Keratinocyte (primary cell): Measurements from ENCODE around the gene NOX4. TPM values are rescaled to one million over a fixed set of nuclear protein-coding genes. Genes with fewer than 3 reads are reported as not detected.
"Not testable (repeated sequence)": the region's sequence is repeated elsewhere in the genome, so short reads cannot be mapped to it uniquely, and the experiment has no call there.

Source experiments
- DNase-seq: peaks from one replicate; pipeline ENCODE4 v3.0.0-alpha.2; 2011; ENCODE audit warnings: low read depth, missing footprints, low spot score
- FAIRE-seq: peaks from 2 replicates; lab custom pipeline; 2011; peaks lifted over from hg19 to GRCh38; lab: Jason Lieb, UNC
- H2AFZ ChIP-seq: 2 replicates; pipeline ENCODE4 v1.6.0; 2012; ENCODE audit warnings: low read length, control low read depth, inconsistent platforms; ENCODE audit not compliant: control insufficient read depth
- H3K27ac ChIP-seq: 2 replicates; pipeline ENCODE4 v1.5.1; 2011; ENCODE audit warnings: low read length; ENCODE audit not compliant: control insufficient read depth, insufficient read depth
- H3K27me3 ChIP-seq: 3 replicates; pipeline ENCODE4 v1.6.0; 2011; ENCODE audit warnings: low read length; ENCODE audit not compliant: control insufficient read depth, insufficient read depth; ENCODE audit errors: extremely low read depth
- H3K36me3 ChIP-seq, 2 experiments: 2 replicates in 1 of 2; 3 replicates in 1 of 2; pipeline ENCODE4 v1.5.1; 2011; ENCODE audit warnings: low read length in 2 of 2, mild to moderate bottlenecking in 1 of 2; ENCODE audit not compliant: control insufficient read depth in 2 of 2, insufficient read depth in 2 of 2; ENCODE audit errors: extremely low read depth in 1 of 2
- H3K4me1 ChIP-seq: 3 replicates; pipeline ENCODE4 v1.5.1; 2011; ENCODE audit warnings: low read length; ENCODE audit not compliant: control insufficient read depth, insufficient read depth; ENCODE audit errors: extremely low read depth
- H3K4me2 ChIP-seq: 3 replicates; pipeline ENCODE4 v1.6.0; 2011; ENCODE audit warnings: low read depth, low read length; ENCODE audit not compliant: control insufficient read depth, insufficient read depth; ENCODE audit errors: extremely low read depth
- H3K4me3 ChIP-seq, 3 experiments: fragments of 200-600 bp in 1 of 3; sonication (generic) in 1 of 3; 2 replicates in 2 of 3; 3 replicates in 1 of 3; pipeline ENCODE4 v1.5.1; 2011 to 2016; ENCODE audit warnings: low read length in 3 of 3, mild to moderate bottlenecking in 3 of 3, control low read depth in 2 of 3, inconsistent platforms in 1 of 3, low read depth in 1 of 3, mixed read lengths in 1 of 3, mixed run types in 1 of 3, moderate library complexity in 1 of 3; ENCODE audit not compliant: control insufficient read depth in 2 of 3, insufficient read depth in 2 of 3; ENCODE audit errors: extremely low read depth in 1 of 3
- H3K79me2 ChIP-seq: 2 replicates; pipeline ENCODE4 v1.6.0; 2012; ENCODE audit warnings: low read length; ENCODE audit not compliant: control insufficient read depth, insufficient read depth
- H3K9ac ChIP-seq: 3 replicates; pipeline ENCODE4 v1.6.0; 2011; ENCODE audit warnings: low read length; ENCODE audit not compliant: control insufficient read depth, insufficient read depth; ENCODE audit errors: extremely low read depth
- H3K9me1 ChIP-seq: 3 replicates; pipeline ENCODE4 v1.6.0; 2011; ENCODE audit warnings: low read length; ENCODE audit not compliant: control insufficient read depth, insufficient read depth; ENCODE audit errors: extremely low read depth
- H3K9me3 ChIP-seq: 2 replicates; pipeline ENCODE4 v1.5.1; 2012; ENCODE audit warnings: low read depth, low read length; ENCODE audit not compliant: control insufficient read depth
- H4K20me1 ChIP-seq: 3 replicates; pipeline ENCODE4 v1.6.0; 2011; ENCODE audit warnings: low read length; ENCODE audit not compliant: control insufficient read depth, insufficient read depth; ENCODE audit errors: extremely low read depth
- EZH2 ChIP-seq: IDR thresholded peaks from one replicate; pipeline ENCODE4 v1.6.1; 2012; ENCODE audit warnings: inconsistent platforms, mild to moderate bottlenecking, low read length, moderate library complexity
- dilution Hi-C: fragments of 300-500 bp; cut with MboI; formaldehyde crosslinking; loops from one replicate; pipeline ENCODE4 v1.7.0; 2020; ENCODE audit warnings: low sequenced_read_pairs; ENCODE audit not compliant: extremely low pct_ligation_motif_present
- polyA plus RNA-seq, 5 experiments: library from polyadenylated mRNA; depleted of rRNA in 3 of 5; stranded (reverse) in 3 of 5; stranded (forward) in 1 of 5; unstranded in 1 of 5; fragments of >200 nt; gene quantifications; 1 replicate in 1 of 5; 2 replicates in 3 of 5; 3 replicates in 1 of 5; pipeline versions ENCODE4 v1.2.1 to v1.2.3, GENCODE V29; 2011 to 2012; ENCODE audit warnings: missing spikeins in 2 of 5, low read depth in 1 of 5, low replicate concordance in 1 of 5
- TF ChIP-seq, protein P1 (sequence below), 3 experiments: IDR thresholded peaks in 1 of 3; conservative IDR thresholded peaks in 1 of 3; optimal IDR thresholded peaks in 1 of 3; 2 replicates in 2 of 3; 3 replicates in 1 of 3; pipeline versions ENCODE3 to v1.5.1; 2011; ENCODE audit warnings: low read length in 3 of 3, mild to moderate bottlenecking in 3 of 3, moderate library complexity in 2 of 3, control low read depth in 1 of 3, inconsistent platforms in 1 of 3; ENCODE audit not compliant: insufficient read depth in 2 of 3; ENCODE audit errors: extremely low read depth in 1 of 3

The NOX4 gene
- polyA plus RNA-seq, 1 donor (not counting 4 experiments of a cell fraction or from before 2014, with no cell fraction given): not detected

DNA sequence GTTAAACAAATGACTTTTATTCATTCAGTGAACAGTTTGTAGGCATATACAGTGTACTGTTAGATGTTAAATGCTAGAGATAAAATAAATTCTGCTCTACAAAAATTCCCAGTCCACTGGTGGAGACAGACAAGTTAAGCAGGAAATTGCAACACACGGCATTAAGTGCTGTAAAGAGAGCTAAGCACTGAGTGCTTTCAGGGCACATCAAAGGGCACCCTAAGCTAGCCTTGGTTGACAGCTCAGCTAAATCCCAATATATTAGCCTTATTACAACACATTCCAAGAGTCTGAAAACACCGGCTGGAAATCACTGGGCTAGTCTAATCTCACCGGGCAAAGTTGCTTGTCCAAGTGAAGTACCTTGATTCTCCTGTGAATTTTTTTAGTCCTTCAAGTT, 55.1 kb downstream of the NOX4 start:
- Histone ChIP-seq H3K9me3 (no peaks in the 10 kb centered on the region), H3K27me3 (no peaks in the 10 kb centered on the region), H3K9me1 (no peaks in the 10 kb centered on the region), H3K4me1 (no peaks in the 10 kb centered on the region), H3K27ac (no peak overlapping the region), H3K36me3 (no peaks in the 10 kb centered on the region), H3K9ac (no peak overlapping the region), H4K20me1 (no peaks in the 10 kb centered on the region), H3K79me2 (no peaks in the 10 kb centered on the region), H3K4me2 (no peak overlapping the region), H2AFZ (no peak overlapping the region), H3K4me3 (no peak overlapping the region)
- no peak for DNase-seq
- TF ChIP-seq, protein P1, sequence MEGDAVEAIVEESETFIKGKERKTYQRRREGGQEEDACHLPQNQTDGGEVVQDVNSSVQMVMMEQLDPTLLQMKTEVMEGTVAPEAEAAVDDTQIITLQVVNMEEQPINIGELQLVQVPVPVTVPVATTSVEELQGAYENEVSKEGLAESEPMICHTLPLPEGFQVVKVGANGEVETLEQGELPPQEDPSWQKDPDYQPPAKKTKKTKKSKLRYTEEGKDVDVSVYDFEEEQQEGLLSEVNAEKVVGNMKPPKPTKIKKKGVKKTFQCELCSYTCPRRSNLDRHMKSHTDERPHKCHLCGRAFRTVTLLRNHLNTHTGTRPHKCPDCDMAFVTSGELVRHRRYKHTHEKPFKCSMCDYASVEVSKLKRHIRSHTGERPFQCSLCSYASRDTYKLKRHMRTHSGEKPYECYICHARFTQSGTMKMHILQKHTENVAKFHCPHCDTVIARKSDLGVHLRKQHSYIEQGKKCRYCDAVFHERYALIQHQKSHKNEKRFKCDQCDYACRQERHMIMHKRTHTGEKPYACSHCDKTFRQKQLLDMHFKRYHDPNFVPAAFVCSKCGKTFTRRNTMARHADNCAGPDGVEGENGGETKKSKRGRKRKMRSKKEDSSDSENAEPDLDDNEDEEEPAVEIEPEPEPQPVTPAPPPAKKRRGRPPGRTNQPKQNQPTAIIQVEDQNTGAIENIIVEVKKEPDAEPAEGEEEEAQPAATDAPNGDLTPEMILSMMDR (optimal IDR thresholded peaks at IDR 0.05 in 1 of 3, IDR thresholded peaks at IDR 0.05 in 1 of 3, conservative IDR thresholded peaks at IDR 0.05 in 1 of 3; ENCODE audit: extremely low read depth in 1 of 3, insufficient read depth in 2 of 3, low read length in 3 of 3): no peak
- FAIRE-seq: no peak
- dilution Hi-C loops: no loop called here

DNA sequence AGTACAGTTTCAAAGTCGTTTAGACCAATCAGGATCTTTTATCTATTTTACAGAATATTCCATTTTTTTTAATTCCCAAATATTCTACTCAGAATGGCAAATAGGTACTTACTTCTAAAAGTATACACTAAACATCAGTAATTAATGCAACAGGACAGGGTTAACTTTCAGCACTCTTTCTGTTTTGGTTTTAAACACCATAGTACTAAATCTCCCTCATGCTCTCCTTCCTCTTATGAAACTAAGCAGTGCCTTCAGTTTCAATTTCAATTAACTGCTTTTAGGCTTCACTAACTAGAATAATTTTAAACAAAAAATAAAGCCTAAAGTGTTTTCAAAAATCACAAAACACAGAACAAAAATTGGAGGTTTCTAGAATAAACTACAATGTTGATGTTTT, 57.9 kb downstream of the NOX4 start:
- DNase-seq (no peak), FAIRE-seq (no peak)
- no peak overlapping the region for H3K27ac ChIP-seq
- dilution Hi-C loops: no loop called here
- H4K20me1 ChIP-seq: no peaks in the 10 kb centered on the region
- H3K4me1 ChIP-seq: no peaks in the 10 kb centered on the region
- H2AFZ ChIP-seq: no peak overlapping the region
- H3K9ac ChIP-seq: no peak overlapping the region
- TF ChIP-seq EZH2: no peak
- TF ChIP-seq, protein P1 (optimal IDR thresholded peaks at IDR 0.05 in 1 of 3, IDR thresholded peaks at IDR 0.05 in 1 of 3, conservative IDR thresholded peaks at IDR 0.05 in 1 of 3; ENCODE audit: extremely low read depth in 1 of 3, insufficient read depth in 2 of 3, low read length in 3 of 3): no peak
- no peak overlapping the region for H3K4me2 ChIP-seq
- H3K4me3 ChIP-seq: no peak overlapping the region
- no peaks in the 10 kb centered on the region for H3K79me2 ChIP-seq
- H3K9me3 ChIP-seq: no peaks in the 10 kb centered on the region
- H3K27me3 ChIP-seq: no peaks in the 10 kb centered on the region
- H3K36me3 ChIP-seq: no peaks in the 10 kb centered on the region
- no peaks in the 10 kb centered on the region for H3K9me1 ChIP-seq

DNA sequence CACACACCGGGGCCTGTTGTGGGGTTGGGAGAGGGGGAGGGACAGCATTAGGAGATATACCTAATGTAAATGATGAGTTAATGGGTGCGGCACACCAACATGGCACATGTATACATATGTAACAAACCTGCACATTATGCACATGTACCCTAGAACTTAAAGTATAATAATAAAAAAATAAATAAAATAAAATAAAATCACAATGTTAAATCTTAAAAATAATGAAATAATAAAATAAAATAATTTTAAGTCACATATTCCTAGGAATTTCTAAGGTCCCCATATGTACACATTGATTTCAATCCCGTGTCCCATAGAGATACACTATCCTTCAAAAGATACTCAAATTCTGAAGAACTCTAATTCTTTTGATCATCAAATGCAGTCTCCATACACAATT, 59.0 kb downstream of the NOX4 start:
- dilution Hi-C loops, FAIRE-seq: not testable (repeated sequence)

DNA sequence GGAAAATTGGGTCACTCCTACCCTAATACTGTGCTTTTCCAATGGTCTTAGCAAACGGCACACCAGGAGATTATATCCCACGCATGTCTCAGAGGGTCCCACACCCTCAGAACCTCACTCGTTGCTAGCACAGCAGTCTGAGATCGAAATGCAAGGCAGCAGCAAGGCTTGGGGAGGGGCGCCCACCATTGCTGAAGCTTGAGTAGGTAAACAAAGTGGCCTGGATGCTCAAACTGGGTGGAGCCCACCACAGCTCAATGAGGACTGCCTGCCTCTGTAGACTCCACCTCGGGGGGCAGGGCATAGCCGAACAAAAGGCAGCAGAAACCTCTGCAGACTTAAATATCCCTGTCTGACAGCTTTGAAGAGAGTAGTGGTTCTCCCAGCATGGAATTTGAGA, 64.7 kb downstream of the NOX4 start:
- H2AFZ ChIP-seq, H3K36me3 ChIP-seq, DNase-seq, H3K4me1 ChIP-seq, FAIRE-seq, H3K9ac ChIP-seq, H3K27ac ChIP-seq, H4K20me1 ChIP-seq, dilution Hi-C loops, H3K79me2 ChIP-seq, H3K27me3 ChIP-seq, H3K9me3 ChIP-seq, H3K4me3 ChIP-seq, H3K4me2 ChIP-seq, H3K9me1 ChIP-seq: not testable (repeated sequence)

More for the DNA sequence above, 59.0 kb downstream of the NOX4 start:
- H3K4me3 ChIP-seq, H4K20me1 ChIP-seq, DNase-seq, H3K4me1 ChIP-seq, H3K79me2 ChIP-seq, H3K9me3 ChIP-seq, H3K9me1 ChIP-seq, H3K9ac ChIP-seq, H3K36me3 ChIP-seq, H2AFZ ChIP-seq, H3K4me2 ChIP-seq, H3K27ac ChIP-seq, H3K27me3 ChIP-seq: not testable (repeated sequence)
